GM18511 (cell line): ENCODE measurements around the gene TSPAN10.
"Not testable (repeated sequence)": the region's sequence is repeated elsewhere in the genome, so short reads cannot be mapped to it uniquely, and the experiment has no call there.

Experiments used
- ATAC-seq: cut with Tn5 transposase; IDR thresholded peaks from one replicate; pipeline ENCODE4 v1.9.1; 2021; ENCODE audit warnings: mild to moderate bottlenecking, moderate library complexity; ENCODE audit not compliant: unreplicated experiment

The TSPAN10 gene

DNA sequence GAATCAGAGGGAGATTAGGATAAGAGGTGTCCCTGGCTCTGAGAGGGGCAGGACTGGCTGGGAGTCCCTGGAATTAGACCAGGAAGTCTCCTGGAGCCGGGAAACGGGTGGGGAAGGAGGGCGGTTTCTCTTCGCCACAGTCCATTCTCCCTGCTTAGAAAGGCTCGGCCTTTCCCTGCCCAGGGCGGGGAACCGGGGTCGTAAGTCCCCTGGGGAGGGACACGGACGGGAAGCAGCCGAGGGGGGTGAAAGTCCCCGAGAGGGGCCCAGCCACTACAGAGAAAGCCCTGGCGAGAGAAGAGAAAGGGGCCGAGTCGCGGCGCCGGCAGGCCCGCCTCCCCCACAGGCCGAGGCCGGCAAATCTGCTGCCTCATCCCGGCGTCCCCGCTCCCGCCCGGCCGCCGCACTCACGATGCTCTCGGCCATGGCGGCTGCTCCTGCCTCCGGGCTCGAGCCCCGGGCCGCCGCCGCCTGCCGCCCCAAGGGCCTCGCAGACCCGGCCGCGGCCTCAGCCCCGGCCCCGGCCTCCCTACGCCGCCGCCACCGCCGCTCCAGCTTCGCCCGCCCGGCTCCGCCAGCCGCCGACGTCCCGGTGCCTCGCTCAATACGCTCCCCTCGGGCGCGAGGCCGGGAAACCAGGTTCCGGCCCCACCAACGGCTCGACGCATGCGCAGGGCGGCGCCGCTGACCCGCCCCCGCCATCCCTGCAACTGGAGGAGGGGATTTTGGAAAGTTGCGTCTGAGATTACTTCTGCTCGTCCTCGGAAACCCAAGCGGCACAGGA, at the start of gene TSPAN10, which contains the start of gene NPLOC4:
TSS of gene TSPAN10 (plus strand) at position 692 of the 784 bp plus-strand sequence. CDS start 5,217 bp downstream, outside the sequence.
TSS of gene NPLOC4 (minus strand) at position 608 of the 784 bp plus-strand sequence. CDS start at position 426, 182 bp downstream.
- peak; percentile 76 for ATAC-seq

DNA sequence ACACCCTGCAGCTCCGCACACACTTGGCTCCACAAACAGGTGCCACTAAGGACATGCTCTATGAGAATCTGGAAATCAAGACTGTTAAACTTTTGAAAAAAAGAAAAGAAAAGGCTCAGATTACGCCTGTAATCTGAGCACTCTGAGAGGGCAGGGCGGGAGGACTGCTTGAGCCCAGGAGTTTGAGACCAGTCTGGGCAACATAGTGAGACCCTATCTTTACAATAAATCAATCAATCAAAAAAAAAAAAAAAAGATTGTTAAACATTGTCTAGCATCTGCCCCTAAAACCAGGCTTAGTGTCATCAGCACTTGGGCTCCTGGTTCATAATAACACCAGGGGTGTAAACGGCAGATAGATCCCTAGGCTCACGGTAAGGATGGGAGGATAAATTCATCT, 47.4 kb upstream of the TSPAN10 start:
- ATAC-seq: no peak

GRCh38 chr17:81590121-81590520, 46.9 kb upstream of the TSPAN10 start:
- no peak for ATAC-seq

- no peak for ATAC-seq
These were observed 45.0 kb upstream of the TSPAN10 start for GRCh38 chr17:81591971-81592370.

GRCh38 chr17:81593105-81593871, 43.7 kb upstream of the TSPAN10 start:
- no peak for ATAC-seq

DNA sequence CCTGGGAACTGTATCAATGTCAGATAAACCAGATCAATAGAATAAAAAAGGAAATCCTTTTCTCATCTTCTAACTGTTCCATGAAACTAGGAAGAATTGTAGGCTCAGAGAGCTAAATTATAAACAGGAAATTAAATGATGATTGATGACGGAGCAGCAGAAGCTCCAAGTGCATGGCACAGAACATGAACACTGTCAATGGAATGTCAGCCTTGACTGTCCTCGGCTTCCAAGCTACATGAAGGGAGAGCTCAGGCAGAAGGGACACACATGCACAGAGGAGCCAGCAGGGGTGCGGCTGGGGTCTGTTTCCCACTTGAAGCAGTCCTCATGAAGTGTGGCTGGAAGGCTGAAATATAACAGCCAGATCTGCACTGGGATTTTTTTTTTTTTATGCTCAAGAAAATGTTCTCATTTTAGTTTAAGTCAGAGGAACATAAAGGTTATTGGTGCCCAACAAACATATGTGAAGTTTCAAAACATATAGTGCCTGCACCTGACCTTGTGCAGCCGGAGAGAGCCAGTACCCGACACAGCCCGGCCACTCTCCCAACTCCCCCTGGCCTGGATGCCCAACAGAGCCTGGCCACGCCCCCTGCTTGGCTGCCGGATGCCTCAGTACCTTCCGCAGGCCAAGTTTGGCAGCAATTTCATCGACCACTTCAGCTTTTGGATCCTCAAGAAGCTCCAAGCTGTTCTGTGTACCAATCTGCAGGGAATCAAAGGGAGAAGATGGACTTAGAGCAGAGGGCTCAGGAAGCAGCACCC, 37.1 kb upstream of the TSPAN10 start:
- ATAC-seq: no peak

DNA sequence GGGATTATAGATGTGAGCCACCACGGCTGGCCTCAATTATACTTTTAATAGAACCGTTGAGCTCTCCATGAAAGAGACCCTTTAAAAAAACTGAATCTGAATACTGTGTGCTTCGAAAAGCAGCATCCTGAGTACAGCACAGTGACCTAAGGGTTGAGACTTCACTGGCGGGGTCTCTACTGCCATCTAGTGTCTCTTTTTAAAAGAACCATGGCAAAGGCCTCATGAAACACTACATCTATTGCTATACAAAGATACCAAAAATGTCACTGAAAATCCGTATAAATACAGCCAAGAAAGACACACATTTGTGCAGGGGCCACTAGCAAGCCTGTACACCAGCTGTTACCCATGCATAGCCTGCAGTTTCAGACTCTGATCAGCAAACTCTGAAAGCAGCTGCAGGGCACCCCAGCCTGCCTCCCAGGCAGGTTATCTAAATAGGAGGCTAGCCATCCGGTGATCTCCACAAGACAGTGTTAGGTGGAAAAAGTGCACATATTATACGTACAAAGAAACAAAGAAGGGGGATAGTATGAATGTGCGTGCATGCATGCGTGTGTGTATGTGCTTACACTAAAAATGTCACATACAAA, 35.4 kb upstream of the TSPAN10 start:
- no peak for ATAC-seq

GRCh38 chr17:81603846-81604610, 33.0 kb upstream of the TSPAN10 start:
- ATAC-seq: no peak

GRCh38 chr17:81607431-81607830, 29.6 kb upstream of the TSPAN10 start:
- ATAC-seq: no peak

DNA sequence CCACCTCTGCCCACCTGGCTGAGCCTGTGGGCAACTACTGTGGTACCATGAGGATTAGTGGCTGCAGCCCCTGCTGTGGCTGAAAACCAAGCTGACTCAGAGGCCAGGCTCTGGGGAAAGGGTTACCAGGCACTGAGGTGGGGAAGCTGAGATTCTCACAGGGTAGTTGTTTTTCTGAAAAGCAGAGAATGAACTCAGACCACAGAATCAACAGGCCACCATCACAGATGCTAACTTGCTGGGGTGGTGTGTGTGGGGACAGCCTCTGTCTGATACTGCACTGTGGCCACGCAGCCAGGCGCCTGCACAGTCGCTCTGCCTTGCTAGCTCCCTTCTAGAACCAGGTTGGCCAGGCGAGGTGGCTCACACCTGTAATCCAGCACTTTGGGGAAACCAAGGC, 28.9 kb upstream of the TSPAN10 start:
- no peak for ATAC-seq

DNA sequence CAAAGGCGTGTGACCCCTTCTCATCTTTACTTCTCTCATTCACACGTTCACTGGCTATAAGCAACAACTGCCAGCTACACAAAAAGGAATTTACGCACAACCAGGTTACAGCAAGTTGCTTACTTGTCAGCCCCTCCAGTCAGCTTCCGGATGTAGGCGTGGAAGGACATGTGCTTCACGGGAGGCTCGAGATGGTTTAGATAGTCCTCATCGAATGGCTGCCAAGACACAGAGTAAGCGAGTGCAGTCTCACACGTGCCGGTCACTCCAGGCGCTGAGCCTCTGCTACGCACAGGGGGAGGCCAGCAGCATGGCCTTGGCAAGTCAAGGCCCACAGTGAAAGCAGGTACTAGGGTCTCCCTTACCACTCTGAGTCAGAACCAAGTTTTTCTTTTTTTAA, 28.4 kb upstream of the TSPAN10 start:
- ATAC-seq: no peak

DNA sequence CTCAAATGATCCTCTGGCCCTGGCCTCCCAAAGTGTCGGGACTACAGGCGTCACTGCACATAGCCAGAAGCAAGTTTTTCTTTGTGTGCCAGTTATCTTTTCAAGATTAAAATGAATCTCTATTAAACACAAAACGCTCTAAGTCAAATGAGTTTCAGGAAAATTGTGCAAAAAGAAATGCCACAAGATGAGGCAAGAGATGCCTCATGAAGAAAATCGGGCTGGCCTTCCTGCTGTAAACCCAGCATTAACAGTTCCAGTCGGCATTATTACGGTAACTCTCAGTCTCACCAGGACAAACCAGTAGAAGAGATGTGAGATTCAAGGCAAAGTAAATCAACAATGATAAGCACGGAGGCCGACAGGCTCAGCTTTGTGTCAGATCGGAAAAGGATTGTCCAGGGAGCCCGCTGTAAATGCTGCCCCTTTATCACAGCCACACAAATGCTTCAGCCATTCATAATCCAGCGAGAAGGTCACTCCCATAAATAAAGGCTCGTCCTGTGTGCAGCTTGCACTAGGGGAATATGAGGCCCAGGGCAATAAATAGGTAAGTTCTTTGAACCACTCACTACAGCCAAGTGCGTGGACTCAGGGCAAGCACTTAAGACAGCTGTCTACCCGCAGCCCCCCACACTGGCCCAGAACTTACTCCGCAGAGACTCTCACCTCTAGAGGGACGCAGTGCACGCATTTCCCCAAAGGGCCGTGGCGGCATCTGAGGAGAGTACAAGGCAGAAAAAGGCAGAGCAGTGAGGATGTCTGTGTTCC, 27.3 kb upstream of the TSPAN10 start:
- ATAC-seq: no peak

- ATAC-seq: no peak
These were observed 24.6 kb upstream of the TSPAN10 start for GRCh38 chr17:81612172-81612970.

GRCh38 chr17:81615401-81615930, 21.5 kb upstream of the TSPAN10 start:
- no peak for ATAC-seq

- no peak for ATAC-seq
These were observed 20.1 kb upstream of the TSPAN10 start for GRCh38 chr17:81616877-81617276.

GRCh38 chr17:81618307-81618706, 18.7 kb upstream of the TSPAN10 start:
- not testable (repeated sequence) for ATAC-seq

DNA sequence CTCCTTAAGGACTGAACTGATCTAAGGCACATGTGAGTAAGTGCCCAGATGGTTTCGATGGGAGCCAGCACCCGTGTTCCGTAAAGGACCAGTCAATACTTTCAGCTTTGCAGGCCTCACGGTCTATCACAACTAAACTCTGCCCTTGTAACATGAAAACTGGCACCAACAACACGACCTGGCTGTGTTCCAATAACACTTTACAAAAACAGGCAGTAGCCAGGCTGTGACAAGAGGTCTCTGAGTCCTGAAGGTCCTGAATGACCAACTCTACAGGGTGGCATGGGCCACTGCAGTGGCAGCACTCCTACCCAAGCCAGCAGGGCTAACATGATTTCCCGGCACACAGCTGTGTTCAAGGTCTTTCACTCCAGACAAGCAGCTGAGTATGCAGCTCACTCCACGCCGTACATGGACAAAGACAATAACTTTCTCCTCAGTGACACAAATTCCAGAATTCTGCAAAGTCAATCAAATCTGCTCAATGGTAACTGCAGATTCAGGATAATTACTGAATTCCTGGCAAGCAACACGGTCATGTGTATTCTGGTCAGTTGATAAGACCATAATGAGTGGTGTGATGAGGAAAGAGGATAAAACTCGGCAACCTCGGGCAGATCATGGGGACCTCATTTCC, 15.4 kb upstream of the TSPAN10 start:
- no peak for ATAC-seq

GRCh38 chr17:81630274-81630673, 6.7 kb upstream of the TSPAN10 start:
- ATAC-seq: no peak
